HG02642 (cell line): Measurements from ENCODE around the gene NAT10.

Experiments
- ATAC-seq: cut with Tn5 transposase; IDR thresholded peaks from one replicate; pipeline ENCODE4 v1.9.1; 2021; ENCODE audit warnings: mild to moderate bottlenecking; ENCODE audit not compliant: unreplicated experiment, poor library complexity

The NAT10 gene

GRCh38 chr11:34104680-34105078 is 750 bp upstream of the NAT10 start:
- ATAC-seq: no peak

GRCh38 chr11:34105957-34106504 is 602 bp downstream of the NAT10 start:
- no peak for ATAC-seq

GRCh38 chr11:34111722-34112270 is 6.4 kb downstream of the NAT10 start:
- ATAC-seq: no peak

- no peak for ATAC-seq
These were observed 8.6 kb downstream of the NAT10 start for GRCh38 chr11:34114014-34114413.

- ATAC-seq: no peak
These were observed 9.0 kb downstream of the NAT10 start for GRCh38 chr11:34114471-34114870.

GRCh38 chr11:34120651-34121050 is 15.2 kb downstream of the NAT10 start:
- ATAC-seq: no peak

- ATAC-seq: no peak
These were observed 19.6 kb downstream of the NAT10 start for GRCh38 chr11:34124885-34125668.

- no peak for ATAC-seq
These were observed 21.8 kb downstream of the NAT10 start for GRCh38 chr11:34126959-34127848.

- ATAC-seq: no peak
These were observed 23.4 kb downstream of the NAT10 start for GRCh38 chr11:34128824-34129223.

- ATAC-seq: no peak
These were observed 27.0 kb downstream of the NAT10 start for GRCh38 chr11:34132261-34132965.

GRCh38 chr11:34134765-34135164 is 29.3 kb downstream of the NAT10 start:
- ATAC-seq: peak; percentile 48

- ATAC-seq: no peak
These were observed 30.0 kb downstream of the NAT10 start for GRCh38 chr11:34135439-34135838.

GRCh38 chr11:34136420-34136819 is 31.0 kb downstream of the NAT10 start:
- ATAC-seq: no peak

- no peak for ATAC-seq
These were observed 33.9 kb downstream of the NAT10 start for GRCh38 chr11:34139346-34139745.

GRCh38 chr11:34140149-34140548 is 34.7 kb downstream of the NAT10 start:
- ATAC-seq: no peak

GRCh38 chr11:34143048-34143447 is 37.6 kb downstream of the NAT10 start:
- no peak for ATAC-seq

- ATAC-seq: peak; percentile 55
These were observed 39.6 kb downstream of the NAT10 start for GRCh38 chr11:34145073-34145472.

- ATAC-seq: peak; percentile 52
These were observed 40.5 kb downstream of the NAT10 start for GRCh38 chr11:34145847-34146381.

- ATAC-seq: no peak
These were observed 41.0 kb downstream of the NAT10 start for GRCh38 chr11:34146411-34146810.

GRCh38 chr11:34146866-34147265 is 41.4 kb downstream of the NAT10 start:
- ATAC-seq: no peak
